IPS-18a (cell line): ENCODE data around the gene HAO2.

ENCODE experiments used
- H3K27ac ChIP-seq: one replicate; pipeline ENCODE4 v1.5.1; 2013; ENCODE audit warnings: low read length
- H3K27me3 ChIP-seq: one replicate; pipeline ENCODE4 v1.6.1; 2013; ENCODE audit warnings: mild to moderate bottlenecking, low read length; ENCODE audit not compliant: control insufficient read depth, insufficient read depth
- H3K36me3 ChIP-seq: one replicate; pipeline ENCODE4 v1.6.1; 2013; ENCODE audit warnings: low read depth, low read length; ENCODE audit not compliant: control insufficient read depth
- H3K4me1 ChIP-seq: one replicate; pipeline ENCODE4 v1.6.1; 2013; ENCODE audit warnings: low read depth, low read length; ENCODE audit not compliant: control insufficient read depth
- H3K4me3 ChIP-seq: one replicate; pipeline ENCODE4 v1.5.1; 2013; ENCODE audit warnings: low read length
- H3K9ac ChIP-seq: one replicate; pipeline ENCODE4 v1.6.1; 2013; ENCODE audit warnings: mild to moderate bottlenecking, low read length, moderate library complexity
- H3K9me3 ChIP-seq: one replicate; pipeline ENCODE4 v1.6.1; 2013; ENCODE audit warnings: low read depth, low read length; ENCODE audit not compliant: control insufficient read depth

The HAO2 gene

DNA sequence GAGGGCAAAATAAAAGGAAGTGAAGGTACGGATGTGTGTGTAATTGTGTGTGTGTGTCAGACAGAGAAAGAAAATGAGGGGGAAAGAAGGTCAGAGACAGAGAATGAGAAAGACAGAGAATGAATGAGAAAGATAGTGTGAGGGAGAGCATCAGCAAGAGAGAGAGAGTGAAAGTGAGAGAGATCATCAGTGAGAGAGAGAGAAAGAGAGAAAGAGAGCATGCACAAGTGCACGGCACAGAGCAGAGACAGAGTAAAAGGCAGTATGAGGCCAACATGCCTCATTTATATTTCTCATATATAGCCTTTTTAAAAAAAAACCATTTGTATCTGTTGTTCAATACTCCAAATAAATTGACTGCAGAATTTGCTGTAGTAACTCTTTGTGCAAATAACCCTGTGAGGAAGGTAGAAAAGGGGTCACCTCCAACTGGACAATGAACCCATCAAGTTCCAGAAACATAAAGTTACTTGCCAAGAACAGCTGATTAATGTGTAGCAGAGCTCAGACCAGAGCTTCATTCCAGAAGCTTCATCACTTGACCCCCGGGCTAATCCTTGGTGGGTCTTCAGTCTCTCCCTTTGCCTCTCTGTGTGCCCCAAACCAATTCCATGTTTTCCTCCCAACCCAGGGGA lies 47.5 kb downstream of the HAO2 start:
- Histone ChIP-seq H3K4me3 (no peak overlapping the region), H3K36me3 (no peaks in the 10 kb centered on the region), H3K9ac (no peak overlapping the region), H3K27ac (no peak overlapping the region), H3K9me3 (no peaks in the 10 kb centered on the region), H3K4me1 (no peaks in the 10 kb centered on the region), H3K27me3 (no peaks in the 10 kb centered on the region)

DNA sequence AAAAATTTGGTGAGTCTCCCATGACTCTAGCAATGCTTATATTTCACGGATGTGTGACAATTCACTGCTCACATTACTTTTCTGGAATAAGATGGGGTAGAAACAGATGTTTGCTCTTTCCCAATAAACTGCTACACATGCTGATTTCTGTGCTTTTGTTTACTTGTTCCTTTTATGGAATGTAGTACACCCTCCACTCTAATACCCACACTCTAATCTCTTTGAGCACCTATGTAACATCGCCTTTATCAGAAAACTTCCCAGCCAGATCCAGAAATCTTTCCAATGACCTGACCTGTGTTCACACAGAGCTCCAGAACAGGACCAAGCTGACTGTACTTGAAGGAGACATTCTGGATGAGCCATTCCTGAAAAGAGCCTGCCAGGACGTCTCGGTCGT lies 50.5 kb downstream of the HAO2 start:
- no peak overlapping the region for H3K9ac ChIP-seq
- no peak overlapping the region for H3K4me3 ChIP-seq
- no peaks in the 10 kb centered on the region for H3K36me3 ChIP-seq
- no peak overlapping the region for H3K27ac ChIP-seq
- H3K4me1 ChIP-seq = no peaks in the 10 kb centered on the region
- H3K27me3 ChIP-seq = no peaks in the 10 kb centered on the region
- H3K9me3 ChIP-seq = no peaks in the 10 kb centered on the region

DNA sequence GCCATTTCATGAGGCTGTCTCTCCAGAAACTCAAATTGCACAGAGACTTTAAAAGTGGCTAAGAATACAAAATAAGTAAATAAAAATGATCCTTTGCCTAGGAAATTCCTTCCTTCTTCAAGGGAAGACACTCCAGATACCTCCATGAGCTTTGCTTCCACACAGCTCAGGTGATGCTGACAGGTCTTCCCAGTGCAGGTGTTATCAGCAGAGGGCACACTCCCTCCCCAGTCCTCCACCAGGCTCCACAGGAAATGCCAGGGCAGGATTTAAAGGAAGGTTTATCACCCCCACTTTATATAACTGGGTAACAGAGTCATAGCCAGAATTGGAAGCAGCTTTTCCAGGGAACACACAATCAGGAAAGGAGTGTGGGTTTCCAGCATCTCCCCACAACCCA lies 52.1 kb downstream of the HAO2 start:
- H3K4me1 ChIP-seq = no peaks in the 10 kb centered on the region
- H3K4me3 ChIP-seq = no peak overlapping the region
- H3K9ac ChIP-seq = no peak overlapping the region
- H3K36me3 ChIP-seq = no peaks in the 10 kb centered on the region
- no peaks in the 10 kb centered on the region for H3K27me3 ChIP-seq
- no peak overlapping the region for H3K27ac ChIP-seq
- H3K9me3 ChIP-seq = no peaks in the 10 kb centered on the region

GRCh38 chr1:119422631-119423030 lies 54.0 kb downstream of the HAO2 start:
- Histone ChIP-seq H3K4me3 (no peak overlapping the region), H3K27me3 (no peaks in the 10 kb centered on the region), H3K9me3 (no peaks in the 10 kb centered on the region), H3K9ac (no peak overlapping the region), H3K4me1 (no peaks in the 10 kb centered on the region), H3K36me3 (no peaks in the 10 kb centered on the region), H3K27ac (no peak overlapping the region)

GRCh38 chr1:119428991-119429390 lies 60.4 kb downstream of the HAO2 start:
- H3K27me3 ChIP-seq = no peaks in the 10 kb centered on the region
- H3K4me3 ChIP-seq = no peak overlapping the region
- no peaks in the 10 kb centered on the region for H3K9me3 ChIP-seq
- no peaks in the 10 kb centered on the region for H3K36me3 ChIP-seq
- H3K27ac ChIP-seq = no peak overlapping the region
- H3K9ac ChIP-seq = no peak overlapping the region
- H3K4me1 ChIP-seq = no peaks in the 10 kb centered on the region

DNA sequence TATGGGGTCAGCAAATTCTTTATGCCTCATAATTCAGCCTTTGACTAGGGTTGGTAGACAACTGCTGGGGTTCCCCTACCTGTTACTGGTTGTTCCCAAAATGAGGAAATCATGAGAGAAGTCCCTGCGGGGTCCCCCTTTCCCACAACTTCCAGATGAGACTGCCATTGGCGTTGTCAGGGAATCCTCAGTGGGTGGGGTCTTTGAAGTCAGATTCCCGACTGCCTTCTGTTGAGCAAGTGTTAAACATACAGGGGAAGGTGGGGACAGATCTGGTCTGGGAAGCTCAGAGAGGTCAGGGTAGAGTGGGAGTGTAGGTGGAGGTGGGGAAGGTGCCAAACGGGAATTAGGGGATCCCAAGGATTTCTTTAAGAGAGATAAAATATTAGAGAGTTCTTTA lies 61.1 kb downstream of the HAO2 start:
- H3K4me3 ChIP-seq = no peak overlapping the region
- H3K9ac ChIP-seq = no peak overlapping the region
- H3K36me3 ChIP-seq = no peaks in the 10 kb centered on the region
- H3K9me3 ChIP-seq = no peaks in the 10 kb centered on the region
- H3K27me3 ChIP-seq = no peaks in the 10 kb centered on the region
- H3K4me1 ChIP-seq = no peaks in the 10 kb centered on the region
- no peak overlapping the region for H3K27ac ChIP-seq

DNA sequence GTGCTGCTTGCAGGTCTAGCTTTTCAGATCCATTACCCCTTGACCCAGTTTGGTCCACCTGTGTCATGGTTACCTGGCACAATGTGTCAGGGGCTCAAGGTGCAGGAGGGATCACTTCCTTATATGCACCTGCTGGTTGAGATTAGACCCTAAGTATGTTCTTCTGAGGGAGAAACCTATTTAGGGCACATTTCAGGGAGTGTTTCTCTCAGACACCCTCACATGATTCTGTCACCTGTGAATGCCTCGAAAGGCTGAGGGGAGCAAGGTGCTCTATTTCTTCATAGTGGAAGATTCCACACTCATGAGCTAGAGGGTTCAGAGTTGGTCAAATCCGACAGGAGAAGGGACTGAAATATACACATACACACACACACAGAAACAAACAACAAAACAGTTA lies 61.9 kb downstream of the HAO2 start:
- H3K4me1 ChIP-seq = no peaks in the 10 kb centered on the region
- no peak overlapping the region for H3K9ac ChIP-seq
- H3K4me3 ChIP-seq = no peak overlapping the region
- no peaks in the 10 kb centered on the region for H3K36me3 ChIP-seq
- H3K27ac ChIP-seq = no peak overlapping the region
- H3K9me3 ChIP-seq = no peaks in the 10 kb centered on the region
- H3K27me3 ChIP-seq = no peaks in the 10 kb centered on the region

GRCh38 chr1:119431836-119432235 lies 63.3 kb downstream of the HAO2 start:
- Histone ChIP-seq H3K27ac (no peak overlapping the region), H3K4me1 (no peaks in the 10 kb centered on the region), H3K27me3 (no peaks in the 10 kb centered on the region), H3K4me3 (no peak overlapping the region), H3K9me3 (no peaks in the 10 kb centered on the region), H3K9ac (no peak overlapping the region), H3K36me3 (no peaks in the 10 kb centered on the region)

DNA sequence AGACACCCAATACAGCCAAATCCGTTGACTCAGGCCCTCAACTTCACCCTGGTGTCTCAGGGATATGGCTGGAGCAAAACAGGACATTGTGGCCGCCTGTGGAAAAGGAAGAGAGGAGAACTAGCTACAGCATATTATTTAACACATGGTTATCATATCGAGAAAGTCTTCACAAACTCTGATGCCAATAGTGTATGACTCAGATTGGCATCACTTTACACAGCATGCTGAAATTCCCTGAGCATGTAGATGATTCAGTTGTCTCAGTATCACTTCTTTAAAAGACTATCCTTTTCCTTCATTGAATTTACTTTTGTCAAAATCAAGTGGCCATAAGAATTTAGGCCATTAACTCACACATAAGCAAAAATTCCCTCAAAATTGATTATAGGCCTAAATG lies 66.5 kb downstream of the HAO2 start:
- Histone ChIP-seq H3K27ac (no peak overlapping the region), H3K4me1 (no peaks in the 10 kb centered on the region), H3K9ac (no peak overlapping the region), H3K4me3 (no peak overlapping the region), H3K36me3 (no peaks in the 10 kb centered on the region), H3K27me3 (no peaks in the 10 kb centered on the region), H3K9me3 (no peaks in the 10 kb centered on the region)

- H3K4me1 ChIP-seq = no peaks in the 10 kb centered on the region
- no peaks in the 10 kb centered on the region for H3K36me3 ChIP-seq
- H3K27me3 ChIP-seq = no peaks in the 10 kb centered on the region
- H3K9me3 ChIP-seq = no peaks in the 10 kb centered on the region
- no peak overlapping the region for H3K9ac ChIP-seq
- H3K4me3 ChIP-seq = no peak overlapping the region
- no peak overlapping the region for H3K27ac ChIP-seq
Measured at GRCh38 chr1:119438761-119439160, 70.2 kb downstream of the HAO2 start.

GRCh38 chr1:119440721-119441307 lies 72.2 kb downstream of the HAO2 start:
- no peak overlapping the region for H3K27ac ChIP-seq
- no peaks in the 10 kb centered on the region for H3K36me3 ChIP-seq
- H3K4me3 ChIP-seq = no peak overlapping the region
- no peaks in the 10 kb centered on the region for H3K4me1 ChIP-seq
- H3K9ac ChIP-seq = no peak overlapping the region
- no peaks in the 10 kb centered on the region for H3K9me3 ChIP-seq
- no peaks in the 10 kb centered on the region for H3K27me3 ChIP-seq

GRCh38 chr1:119442756-119443155 lies 74.2 kb downstream of the HAO2 start:
- Histone ChIP-seq H3K4me3 (no peak overlapping the region), H3K27ac (no peak overlapping the region), H3K9me3 (no peaks in the 10 kb centered on the region), H3K36me3 (no peaks in the 10 kb centered on the region), H3K27me3 (no peaks in the 10 kb centered on the region), H3K9ac (no peak overlapping the region), H3K4me1 (no peaks in the 10 kb centered on the region)
